GM19035 (cell line): ENCODE measurements around the gene METTL15.
"Not testable (repeated sequence)": the region's sequence is repeated elsewhere in the genome, so short reads cannot be mapped to it uniquely, and the experiment has no call there.

ENCODE experiments used
- ATAC-seq: cut with Tn5 transposase; IDR thresholded peaks from one replicate; pipeline ENCODE4 v1.9.1; 2021; ENCODE audit not compliant: unreplicated experiment

The METTL15 gene

GRCh38 chr11:28195449-28195848 lies 87.3 kb downstream of the METTL15 start:
- ATAC-seq: no peak

GRCh38 chr11:28209906-28210305 lies 101.7 kb downstream of the METTL15 start:
- no peak for ATAC-seq

- not testable (repeated sequence) for ATAC-seq
These were observed 113.9 kb downstream of the METTL15 start for GRCh38 chr11:28222063-28222462.

- no peak for ATAC-seq
These were observed 115.4 kb downstream of the METTL15 start for GRCh38 chr11:28223577-28223976.

- ATAC-seq: no peak
These were observed 115.8 kb downstream of the METTL15 start for GRCh38 chr11:28223994-28224393.

GRCh38 chr11:28227460-28227859 lies 119.3 kb downstream of the METTL15 start:
- ATAC-seq: no peak

- ATAC-seq: no peak
These were observed 120.2 kb downstream of the METTL15 start for GRCh38 chr11:28228196-28228895.

- ATAC-seq: no peak
These were observed 123.3 kb downstream of the METTL15 start for GRCh38 chr11:28231475-28231874.

- no peak for ATAC-seq
These were observed 124.5 kb downstream of the METTL15 start for GRCh38 chr11:28232649-28233048.

- no peak for ATAC-seq
These were observed 133.6 kb downstream of the METTL15 start for GRCh38 chr11:28241760-28242159.

GRCh38 chr11:28242596-28242995 lies 134.4 kb downstream of the METTL15 start:
- no peak for ATAC-seq

- no peak for ATAC-seq
These were observed 134.9 kb downstream of the METTL15 start for GRCh38 chr11:28243061-28243460.

- no peak for ATAC-seq
These were observed 135.4 kb downstream of the METTL15 start for GRCh38 chr11:28243581-28243980.

GRCh38 chr11:28245131-28245530 lies 136.9 kb downstream of the METTL15 start:
- no peak for ATAC-seq

GRCh38 chr11:28250192-28250591 lies 142.0 kb downstream of the METTL15 start:
- ATAC-seq: no peak

GRCh38 chr11:28251257-28251656 lies 143.1 kb downstream of the METTL15 start:
- no peak for ATAC-seq

GRCh38 chr11:28257761-28258160 lies 149.6 kb downstream of the METTL15 start:
- no peak for ATAC-seq

- ATAC-seq: no peak
These were observed 151.1 kb downstream of the METTL15 start for GRCh38 chr11:28259177-28259843.

- no peak for ATAC-seq
These were observed 160.7 kb downstream of the METTL15 start for GRCh38 chr11:28268925-28269324.

- ATAC-seq: no peak
These were observed 161.4 kb downstream of the METTL15 start for GRCh38 chr11:28269586-28269985.

- ATAC-seq: not testable (repeated sequence)
These were observed 164.1 kb downstream of the METTL15 start for GRCh38 chr11:28272247-28272646.

- no peak for ATAC-seq
These were observed 166.0 kb downstream of the METTL15 start for GRCh38 chr11:28274216-28274615.

- ATAC-seq: no peak
These were observed 176.0 kb downstream of the METTL15 start for GRCh38 chr11:28284196-28284595.
